Measurements from ENCODE around the gene MASP1.

MASP1 gene

DNA sequence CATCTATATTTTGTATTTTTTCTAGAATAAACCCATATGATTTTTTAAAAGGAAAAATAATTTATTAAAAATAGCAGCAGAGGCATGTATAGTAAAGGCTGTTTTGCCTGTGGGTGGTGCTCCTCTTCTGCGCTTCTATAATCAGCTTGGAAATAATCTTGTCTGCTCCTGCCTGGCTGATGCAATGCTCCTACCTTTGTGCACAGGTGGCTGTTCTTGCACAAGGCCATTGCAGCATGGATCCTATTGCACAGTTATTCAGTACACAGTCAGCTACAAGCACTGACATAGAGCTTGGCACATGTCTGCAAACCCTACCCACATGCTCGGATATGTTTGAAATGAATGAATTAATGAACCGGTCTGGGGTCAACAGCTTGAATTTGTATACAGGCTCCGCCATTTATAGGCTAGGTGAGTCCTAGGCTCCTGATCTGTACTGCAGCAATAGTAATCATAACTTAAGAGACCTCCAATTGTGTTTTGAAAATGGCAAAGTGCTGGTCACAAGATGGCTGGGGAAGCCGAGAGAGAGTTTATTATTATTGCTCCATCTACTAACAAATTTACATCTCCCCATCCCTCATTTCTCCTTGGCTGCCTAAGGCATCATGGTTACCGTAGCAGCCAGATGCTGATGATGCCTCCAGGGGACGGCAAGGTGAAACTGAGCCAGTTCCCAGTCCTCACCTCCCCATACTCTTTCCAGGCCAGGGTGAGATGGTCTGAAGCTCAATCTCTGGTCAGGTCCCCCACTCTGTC, 94.8 kb downstream of the MASP1 start:
- in situ Hi-C loops (cut with MboI; ENCODE audit: low sequenced_read_pairs) = no loop called here

DNA sequence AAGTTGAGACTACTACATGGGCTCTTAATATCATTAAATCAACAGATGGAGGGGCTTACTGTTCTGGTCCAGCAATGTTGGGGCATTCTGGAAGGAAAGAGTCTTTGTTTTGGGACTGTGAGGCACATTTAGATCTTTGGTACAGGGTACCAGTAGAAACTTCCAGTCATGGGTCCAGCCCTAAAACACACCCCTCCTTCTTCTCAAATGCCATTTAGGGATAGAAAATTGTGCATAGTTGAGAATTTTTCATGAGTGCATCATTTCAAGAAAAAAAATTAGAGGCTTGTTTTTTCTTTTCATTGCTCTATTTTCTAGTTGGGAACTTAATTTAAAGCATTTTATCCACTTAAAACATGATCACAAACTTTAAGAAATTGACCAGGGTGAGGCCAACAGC, 98.4 kb downstream of the MASP1 start:
- in situ Hi-C loops (cut with MboI; ENCODE audit: low sequenced_read_pairs) = no loop called here

DNA sequence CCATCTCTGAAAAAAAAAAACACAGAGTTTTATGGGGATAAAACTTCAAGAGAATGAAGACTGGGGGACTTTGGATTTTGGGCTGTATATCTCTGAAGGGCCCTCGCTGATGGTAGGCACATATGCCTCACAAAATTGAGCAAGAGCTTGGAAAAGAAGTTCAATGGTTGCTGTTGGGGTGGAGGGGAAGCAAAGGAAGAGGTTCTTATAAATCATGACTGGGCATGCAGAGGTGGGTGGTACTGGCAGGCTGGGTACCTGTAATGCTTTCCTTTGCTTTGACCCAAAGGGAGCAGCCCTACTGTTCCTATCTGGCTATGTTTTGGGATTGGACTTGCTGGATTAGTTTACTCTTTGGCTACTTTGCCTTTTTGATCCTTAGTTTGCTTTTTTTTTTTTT, 100.3 kb downstream of the MASP1 start:
- in situ Hi-C loops (cut with MboI; ENCODE audit: low sequenced_read_pairs) = no loop called here

DNA sequence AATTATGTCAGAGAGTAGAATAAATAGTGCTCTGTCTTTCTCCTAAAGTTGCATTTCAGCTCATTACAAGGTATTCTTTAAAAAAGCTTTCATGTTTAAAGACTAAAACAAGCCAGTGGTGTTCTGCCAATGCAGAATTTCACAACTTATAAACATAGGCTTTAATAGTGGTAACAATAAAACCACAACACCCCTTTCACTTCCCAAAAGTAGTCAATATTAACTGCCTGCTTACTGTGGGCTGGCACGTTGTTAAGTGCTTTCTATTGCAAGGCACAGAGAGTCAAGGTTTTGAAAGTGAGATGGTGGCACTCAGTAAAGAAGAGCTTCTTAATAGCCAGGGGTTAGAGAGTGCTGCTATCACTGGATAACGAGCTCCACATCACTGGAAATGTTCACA, 102.6 kb downstream of the MASP1 start:
- in situ Hi-C loops (cut with MboI; ENCODE audit: low sequenced_read_pairs) = no loop called here

DNA sequence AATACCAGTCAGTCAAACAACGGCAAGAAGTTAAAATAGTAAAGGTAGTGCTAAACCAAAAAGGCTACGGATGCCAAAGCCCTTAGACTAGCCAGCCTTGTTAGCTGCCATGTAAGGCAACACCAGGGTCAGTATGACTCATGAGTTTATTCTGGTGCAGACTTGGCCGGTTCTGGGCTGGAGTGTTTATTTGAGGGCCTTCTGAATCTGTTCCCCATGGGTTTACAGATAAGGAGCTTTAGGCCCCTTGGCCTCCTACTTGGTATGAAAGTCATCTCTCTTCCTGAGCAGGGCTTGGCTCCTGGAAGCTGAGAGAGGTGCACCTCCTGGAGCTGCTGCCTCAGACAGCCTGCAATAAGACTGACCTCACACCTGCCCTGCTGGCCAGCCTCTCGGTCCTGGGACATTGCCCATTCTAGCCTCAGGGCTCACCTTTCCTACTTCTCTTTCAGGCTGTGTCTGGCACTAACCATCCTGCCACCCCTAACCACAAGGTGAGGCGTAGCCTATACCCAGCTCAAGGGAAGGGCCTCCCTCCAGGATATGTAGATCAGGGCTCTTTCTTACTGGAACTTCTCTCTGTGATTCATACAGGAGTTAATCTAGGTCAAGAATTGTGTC, 104.6 kb downstream of the MASP1 start:
- in situ Hi-C loops (cut with MboI; ENCODE audit: low sequenced_read_pairs) = no loop called here

DNA sequence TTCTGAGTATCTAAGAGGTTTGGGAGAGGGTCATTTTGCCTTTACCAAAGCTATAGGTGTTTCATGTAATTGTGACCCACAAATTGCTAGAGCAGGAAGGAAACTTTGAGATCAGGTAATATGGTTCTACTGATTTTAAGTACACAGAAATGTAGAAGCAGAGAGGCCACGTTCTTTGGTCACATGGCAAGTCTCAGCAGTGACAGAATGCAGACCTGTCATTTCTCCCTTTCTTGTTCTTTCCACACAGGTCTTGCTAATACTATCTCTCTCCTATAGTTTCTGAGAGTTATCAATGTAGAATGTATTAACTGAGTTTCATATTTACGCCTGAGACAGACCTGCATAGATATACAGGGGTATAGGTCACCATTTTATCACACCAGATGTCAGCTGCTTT, 105.2 kb downstream of the MASP1 start:
- in situ Hi-C loops (cut with MboI; ENCODE audit: low sequenced_read_pairs) = no loop called here

DNA sequence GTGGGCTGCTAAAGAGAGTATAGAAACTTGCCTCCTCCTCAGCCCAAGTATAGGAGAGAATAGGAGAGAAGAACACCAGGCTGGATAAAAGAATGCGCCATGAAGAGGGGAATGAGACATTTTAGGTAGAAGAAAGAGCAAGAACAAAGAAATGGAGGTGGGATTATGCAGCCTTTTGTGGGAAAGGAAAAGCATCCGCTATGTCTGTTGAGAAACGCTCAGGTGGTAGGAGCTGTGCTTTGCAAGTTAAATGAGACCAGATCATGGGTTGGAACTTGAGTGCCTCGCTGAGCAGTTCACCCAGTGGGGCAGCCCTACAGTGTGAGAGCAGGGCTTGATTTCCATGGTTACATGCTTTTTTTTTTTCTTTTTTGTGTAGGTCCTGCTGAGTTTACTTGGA, 105.8 kb downstream of the MASP1 start:
- in situ Hi-C loops (cut with MboI; ENCODE audit: low sequenced_read_pairs) = no loop called here

All from HL-60/S4 treated with phorbol 12-myristate 13-acetate at 8.2 ng/mL for 4 days and 3 days (cell line).